D721Med (cell line): ENCODE measurements around the gene SFMBT2.

ENCODE experiments used
- DNase-seq: peaks from one replicate; pipeline ENCODE4 v3.0.0; 2011; ENCODE audit warnings: low spot score; ENCODE audit not compliant: insufficient read length
- FAIRE-seq: peaks from 2 replicates; lab custom pipeline; 2011; peaks lifted over from hg19 to GRCh38; lab: Jason Lieb, UNC
- TF ChIP-seq, protein P1 (sequence below): IDR thresholded peaks from 2 replicates; pipeline ENCODE4 v1.5.1; 2012; ENCODE audit warnings: mild to moderate bottlenecking, control low read depth; ENCODE audit not compliant: insufficient read depth; ENCODE audit errors: missing control alignments

The SFMBT2 gene

DNA sequence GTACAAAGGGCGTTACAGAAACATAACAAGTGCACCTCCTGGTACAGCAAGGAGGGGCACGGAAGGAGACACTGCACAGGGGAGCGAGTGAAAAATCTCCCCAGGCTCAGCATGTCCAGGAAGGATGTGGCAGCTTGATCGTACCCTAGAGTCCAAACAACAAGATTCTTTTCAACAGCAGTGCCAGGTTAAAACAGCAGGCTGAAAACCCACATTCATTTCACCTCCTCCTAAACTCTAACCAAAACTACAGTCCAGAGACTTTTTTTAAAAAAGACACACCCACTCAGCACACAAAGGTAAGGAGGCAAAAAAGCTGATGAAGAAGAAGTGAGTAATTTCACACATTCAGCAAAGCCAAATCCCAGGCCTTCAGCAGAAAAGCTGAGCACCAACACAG lies 138.8 kb downstream of the SFMBT2 start:
- TF ChIP-seq, protein P1, sequence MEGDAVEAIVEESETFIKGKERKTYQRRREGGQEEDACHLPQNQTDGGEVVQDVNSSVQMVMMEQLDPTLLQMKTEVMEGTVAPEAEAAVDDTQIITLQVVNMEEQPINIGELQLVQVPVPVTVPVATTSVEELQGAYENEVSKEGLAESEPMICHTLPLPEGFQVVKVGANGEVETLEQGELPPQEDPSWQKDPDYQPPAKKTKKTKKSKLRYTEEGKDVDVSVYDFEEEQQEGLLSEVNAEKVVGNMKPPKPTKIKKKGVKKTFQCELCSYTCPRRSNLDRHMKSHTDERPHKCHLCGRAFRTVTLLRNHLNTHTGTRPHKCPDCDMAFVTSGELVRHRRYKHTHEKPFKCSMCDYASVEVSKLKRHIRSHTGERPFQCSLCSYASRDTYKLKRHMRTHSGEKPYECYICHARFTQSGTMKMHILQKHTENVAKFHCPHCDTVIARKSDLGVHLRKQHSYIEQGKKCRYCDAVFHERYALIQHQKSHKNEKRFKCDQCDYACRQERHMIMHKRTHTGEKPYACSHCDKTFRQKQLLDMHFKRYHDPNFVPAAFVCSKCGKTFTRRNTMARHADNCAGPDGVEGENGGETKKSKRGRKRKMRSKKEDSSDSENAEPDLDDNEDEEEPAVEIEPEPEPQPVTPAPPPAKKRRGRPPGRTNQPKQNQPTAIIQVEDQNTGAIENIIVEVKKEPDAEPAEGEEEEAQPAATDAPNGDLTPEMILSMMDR = no peak
- DNase-seq (no peak), FAIRE-seq (no peak)

DNA sequence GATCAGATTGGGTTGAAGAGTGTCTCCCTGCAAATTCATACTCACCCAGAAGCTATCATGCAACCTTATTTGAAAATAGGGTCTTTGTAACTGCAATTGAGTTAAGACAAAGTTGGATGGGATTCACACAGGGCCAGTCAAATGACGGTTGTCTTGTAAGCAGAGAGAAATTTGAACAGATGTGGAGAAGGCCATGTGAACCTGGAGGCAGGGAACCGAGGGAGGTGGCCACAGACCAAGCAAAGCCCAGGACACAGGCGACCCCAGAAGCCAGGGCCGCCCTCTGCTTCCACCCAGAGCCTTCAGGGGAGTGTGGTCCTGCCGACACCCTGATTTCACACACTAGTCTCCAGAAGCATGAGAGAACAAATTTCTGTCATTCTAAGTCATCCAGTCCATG lies 140.8 kb downstream of the SFMBT2 start:
- DNase-seq = no peak
- TF ChIP-seq, protein P1 = no peak
- no peak for FAIRE-seq

DNA sequence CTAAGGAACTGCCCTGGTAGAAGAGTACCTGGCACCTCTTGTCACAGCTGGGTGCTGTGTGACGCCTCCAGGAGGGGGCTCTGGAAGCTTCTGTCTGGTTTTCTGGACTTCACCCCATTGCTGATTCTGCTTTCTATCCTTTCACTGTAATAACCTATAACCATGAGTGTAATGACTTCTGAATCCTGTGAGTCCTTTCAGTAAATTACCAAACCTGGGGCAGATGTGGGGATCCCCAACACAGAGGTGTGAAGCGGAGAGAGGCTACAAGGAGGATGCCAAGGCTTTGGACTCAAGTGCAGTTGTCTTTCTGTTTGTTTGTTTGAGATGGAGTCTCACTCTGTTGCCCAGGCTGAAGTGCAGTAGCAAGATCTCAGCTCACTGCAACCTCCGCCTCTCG lies 143.7 kb downstream of the SFMBT2 start:
- FAIRE-seq (no peak), DNase-seq (no peak)
- TF ChIP-seq, protein P1 = no peak

GRCh38 chr10:7265396-7266123 lies 145.3 kb downstream of the SFMBT2 start:
- TF ChIP-seq, protein P1 = no peak
- DNase-seq = no peak
- FAIRE-seq = no peak

GRCh38 chr10:7264313-7264756 lies 146.5 kb downstream of the SFMBT2 start:
- TF ChIP-seq, protein P1 = no peak

GRCh38 chr10:7263616-7264015 lies 147.2 kb downstream of the SFMBT2 start:
- FAIRE-seq = no peak
- TF ChIP-seq, protein P1 = no peak
- no peak for DNase-seq

More at GRCh38 chr10:7264313-7264756, 146.5 kb downstream of the SFMBT2 start:
- no peak for DNase-seq
- no peak for FAIRE-seq

DNA sequence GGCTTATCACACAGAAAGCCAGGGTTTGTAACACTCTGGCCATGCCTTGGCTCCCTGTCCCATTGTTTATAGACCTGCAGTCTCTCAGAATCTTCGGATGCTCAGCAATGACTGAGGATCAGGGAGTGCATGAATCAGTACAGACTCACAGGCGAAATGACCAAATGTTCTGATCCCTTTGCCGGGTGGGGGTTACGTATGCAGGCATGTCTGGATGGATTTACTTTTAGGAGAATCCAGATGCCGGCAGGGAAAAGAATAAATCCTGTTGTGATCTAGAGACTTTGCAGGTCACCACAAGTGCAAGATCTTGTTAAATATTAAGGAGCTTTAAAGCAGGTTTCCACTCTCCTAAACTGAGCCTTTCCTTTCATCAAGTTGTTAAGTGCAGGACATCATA lies 149.5 kb downstream of the SFMBT2 start:
- DNase-seq (no peak), FAIRE-seq (no peak)
- TF ChIP-seq, protein P1 = no peak
